ENCODE data around the gene GGTLC2.

The GGTLC2 gene

DNA sequence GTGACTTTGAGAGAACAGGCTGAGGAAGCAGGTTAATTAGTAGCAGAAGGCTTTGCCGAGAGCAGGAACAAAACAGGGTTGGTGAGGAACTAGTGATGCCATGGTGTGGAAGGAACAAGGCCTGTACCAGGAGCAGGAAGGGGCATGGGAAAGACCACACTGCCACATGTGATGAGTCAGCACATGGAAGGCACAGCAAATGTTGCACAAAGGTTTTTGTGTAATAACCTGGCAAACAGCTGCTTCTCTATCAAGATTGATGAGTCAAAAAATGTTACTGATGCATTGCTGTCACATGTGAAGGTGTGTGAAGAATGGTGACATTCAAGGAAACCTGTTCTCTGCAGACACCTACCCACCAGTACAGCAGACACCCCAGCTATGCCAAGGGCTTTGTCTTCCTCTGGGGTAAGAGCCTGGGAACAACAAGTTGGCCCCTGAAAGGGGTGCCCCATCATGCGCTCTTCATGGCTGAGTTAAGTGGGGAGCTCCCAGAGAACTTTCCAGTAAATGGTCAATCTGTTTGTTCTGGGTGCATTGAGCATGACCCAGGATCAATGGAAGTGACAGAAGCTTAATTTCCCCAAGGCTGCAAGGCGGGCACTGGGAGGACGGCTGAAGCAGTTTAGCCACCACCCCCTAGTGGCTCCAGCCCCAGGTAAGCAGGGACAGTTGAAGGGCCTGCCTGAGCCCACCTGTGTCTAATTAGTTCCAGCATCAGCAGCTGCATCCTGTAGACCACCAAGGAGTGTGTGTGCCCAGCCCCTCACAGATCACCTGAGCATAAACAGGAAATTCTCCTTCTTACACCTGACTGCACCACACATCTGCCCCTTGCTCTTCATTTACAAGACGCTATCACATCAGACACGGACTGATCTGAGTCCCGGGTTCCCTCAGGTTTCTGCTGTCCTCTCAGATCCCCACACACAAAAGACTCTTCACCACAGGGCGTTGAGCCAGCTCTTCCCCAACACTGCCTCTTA is 47.6 kb downstream of the GGTLC2 start:
- no peak for DNase-seq (ENCODE audit: low read depth)

DNA sequence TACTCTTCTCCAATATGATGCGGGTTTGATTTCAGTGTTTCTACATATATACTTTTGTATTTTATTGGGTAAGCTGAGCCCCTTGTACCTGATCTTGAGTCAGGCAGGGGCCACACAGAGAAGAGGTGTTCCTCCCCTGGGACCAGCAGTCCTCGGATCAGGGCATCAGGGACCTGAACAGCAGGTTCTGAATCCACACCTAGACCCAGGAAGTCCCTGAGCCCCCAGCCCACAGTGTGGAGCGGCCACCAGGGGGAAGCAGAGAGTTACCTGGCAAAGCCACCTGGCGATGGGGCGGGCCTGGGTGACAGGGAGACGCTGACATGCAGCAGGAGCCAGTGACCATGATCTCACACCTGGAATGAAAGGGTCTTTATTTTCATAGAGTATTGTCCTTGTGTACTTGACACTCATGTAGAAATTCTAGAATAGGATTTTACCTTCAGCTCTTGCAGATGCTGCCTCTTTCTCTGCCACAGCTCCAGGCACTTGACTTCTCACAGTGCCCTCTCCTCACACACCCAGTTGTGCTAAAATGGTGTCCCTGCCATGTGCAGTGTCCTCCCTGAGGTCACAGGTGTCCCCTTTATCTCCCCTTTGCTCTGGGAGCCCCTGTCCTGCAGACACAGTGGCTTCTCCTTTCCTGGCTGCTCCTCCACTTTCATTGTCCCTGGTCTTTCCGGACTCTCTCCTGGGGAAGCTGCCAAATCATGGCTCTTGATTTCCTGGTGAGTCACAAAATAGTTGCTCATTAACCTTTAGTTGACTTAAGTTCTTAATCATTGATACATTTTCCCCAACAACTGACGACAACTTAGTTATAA is 48.5 kb downstream of the GGTLC2 start:
- DNase-seq (ENCODE audit: low read depth), result peak; percentile 26

DNA sequence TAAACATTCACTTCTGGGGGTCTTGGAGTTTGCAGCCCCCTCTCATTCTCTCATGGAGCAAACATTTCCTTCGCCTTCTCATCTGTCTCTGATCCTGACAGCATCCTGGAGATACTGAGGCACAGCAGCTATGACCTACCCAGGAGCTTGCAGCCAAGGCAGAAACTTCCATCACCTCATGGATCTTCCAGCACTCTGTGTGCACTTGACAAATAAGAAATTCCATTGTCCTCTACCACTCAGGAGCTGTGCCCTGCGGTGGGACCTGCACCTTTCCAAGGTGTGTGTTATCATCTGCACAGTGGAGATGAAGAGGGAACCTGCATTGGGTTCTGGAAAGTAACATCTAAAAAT is 49.1 kb downstream of the GGTLC2 start:
- DNase-seq (ENCODE audit: low read depth), result no peak

DNA sequence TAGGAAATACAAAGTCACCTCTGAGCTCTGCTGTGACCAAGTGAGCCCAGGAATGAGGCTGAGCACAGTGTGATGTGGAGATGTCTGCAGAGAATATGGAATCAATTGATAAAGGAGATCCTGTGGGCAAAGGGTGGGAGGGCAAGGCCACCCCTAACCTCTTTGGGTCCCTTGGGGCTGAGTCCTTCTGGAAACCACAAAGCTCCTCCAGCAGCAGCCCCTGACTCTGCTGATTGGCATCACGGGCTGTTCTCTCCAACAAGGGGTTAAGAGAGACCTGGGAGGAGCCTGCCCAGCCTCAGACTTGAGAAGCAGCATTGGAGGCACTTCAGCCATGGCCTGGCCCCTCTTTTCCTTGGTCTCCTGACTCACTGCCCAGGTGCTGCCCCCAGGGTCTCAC is 49.7 kb downstream of the GGTLC2 start:
- no peak for DNase-seq (ENCODE audit: low read depth)

DNA sequence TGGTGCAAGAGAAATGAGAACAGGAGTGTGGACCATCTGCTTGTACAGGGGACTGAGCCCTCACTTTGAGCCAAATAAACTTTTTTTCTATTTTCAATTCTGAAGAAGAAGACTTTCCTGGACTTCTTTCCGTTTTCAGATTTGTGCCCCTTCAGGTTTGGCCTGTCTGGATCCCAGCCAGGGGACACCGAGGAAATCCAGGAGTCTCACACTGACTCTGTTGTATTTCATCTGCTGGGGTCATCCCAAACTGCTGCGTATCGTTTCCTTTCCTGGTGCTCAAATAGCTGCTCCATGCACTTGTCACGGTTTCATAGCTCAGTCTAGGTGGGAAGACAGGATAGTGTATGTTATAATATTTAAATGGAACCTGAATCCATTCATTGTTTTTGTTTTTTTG is 51.7 kb downstream of the GGTLC2 start:
- DNase-seq (ENCODE audit: low read depth), result no peak

Measured in stimulated activated CD4-positive, alpha-beta T cell treated with anti-CD3 and anti-CD28 coated beads, Interleukin-2, amount 100 ng/mL, for 4 hours (primary cell).